PFSK-1 (cell line): Measurements from ENCODE around the gene ZNF627.

ENCODE experiments used
- FOXP2 ChIP-seq: optimal IDR thresholded peaks from 2 replicates; pipeline ENCODE3; 2011; ENCODE audit warnings: borderline replicate concordance, control low read depth, inconsistent platforms; ENCODE audit not compliant: insufficient read depth; ENCODE audit errors: extremely low read length, extremely low read depth
- POLR2AphosphoS5 ChIP-seq: IDR thresholded peaks from 2 replicates; pipeline ENCODE4 v1.6.1; 2012; ENCODE audit warnings: low read depth, mild to moderate bottlenecking, control low read depth, low read length, moderate library complexity
- REST ChIP-seq, 2 experiments: IDR thresholded peaks; 2 replicates each; pipeline versions ENCODE4 v1.6.1 to v1.8.0; 2011 to 2012; ENCODE audit warnings: low read depth in 2 of 2, low read length in 2 of 2, control low read depth in 1 of 2, inconsistent platforms in 1 of 2, mild to moderate bottlenecking in 1 of 2, moderate library complexity in 1 of 2; ENCODE audit not compliant: insufficient read depth in 1 of 2
- TAF1 ChIP-seq: IDR thresholded peaks from 2 replicates; pipeline ENCODE4 v1.6.1; 2012; ENCODE audit warnings: low read length, control low read depth, borderline replicate concordance; ENCODE audit not compliant: insufficient read depth

- TF ChIP-seq POLR2AphosphoS5 (no peak), REST (IDR thresholded peaks at IDR 0.05; ENCODE audit: insufficient read depth in 1 of 2, low read depth in 2 of 2, low read length in 2 of 2) (no peak), FOXP2 (no peak), TAF1 (no peak)
Measured at GRCh38 chr19:11587975-11588631, 9.2 kb upstream of the ZNF627 start.
